Retinal pigment epithelial cell (primary cell): Measurements from ENCODE around the gene MPRIP.

Experiments
- DNase-seq: peaks from one replicate; pipeline ENCODE4 v3.0.0-alpha.2; 2010; ENCODE audit warnings: low read depth
- H3K4me3 ChIP-seq: 2 replicates; pipeline ENCODE4 v1.5.1; 2011; ENCODE audit warnings: mild to moderate bottlenecking, low read length, control low read depth, moderate library complexity
- TF ChIP-seq, protein P1 (sequence below): conservative IDR thresholded peaks from 2 replicates; pipeline ENCODE4 v1.5.1; 2011; ENCODE audit warnings: low read depth, low read length, control low read depth, inconsistent platforms

MPRIP gene

DNA sequence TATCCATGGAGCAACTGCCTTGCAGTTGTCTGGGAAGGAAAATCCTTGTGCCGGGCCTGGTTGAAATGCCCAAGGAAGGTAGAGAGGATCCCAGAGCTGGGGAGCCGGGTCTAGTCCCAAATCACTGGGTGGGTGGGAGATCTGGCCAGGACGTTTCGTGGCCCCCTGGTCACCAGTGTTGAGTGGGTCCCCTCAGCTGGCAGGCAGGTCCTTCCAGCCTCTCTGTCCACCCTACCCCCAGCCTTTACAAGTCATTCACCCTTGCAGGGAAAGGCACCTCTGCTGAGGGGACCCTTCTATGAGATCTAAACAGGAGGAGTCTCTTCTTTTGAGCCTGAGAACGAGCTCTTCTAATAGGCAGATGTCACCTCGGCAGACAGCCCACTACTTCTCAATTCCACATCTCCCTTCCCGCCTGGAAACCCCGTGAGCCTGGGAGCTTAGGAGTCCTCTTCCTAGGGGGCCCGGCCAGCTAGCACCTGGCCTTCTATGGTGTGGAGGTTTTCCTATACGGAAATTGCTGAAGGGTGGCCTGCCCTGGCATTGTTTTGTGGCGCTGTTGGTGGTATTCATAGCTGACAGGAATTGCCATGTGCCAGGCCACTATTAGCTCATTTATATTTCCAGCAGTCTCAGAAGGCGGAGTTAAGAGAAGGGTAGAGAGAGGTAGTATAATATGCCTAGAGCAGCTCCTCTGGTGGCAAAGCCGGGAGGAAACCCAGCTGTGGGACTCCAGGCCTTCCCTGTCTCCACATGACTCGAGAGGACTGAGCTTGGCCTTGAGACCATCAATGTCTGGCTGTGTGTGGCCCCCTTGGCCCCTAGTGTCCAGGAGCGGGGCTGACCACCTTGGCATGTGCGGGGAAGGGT, 13.3 kb downstream of the MPRIP start:
- no peak for DNase-seq
- TF ChIP-seq, protein P1, sequence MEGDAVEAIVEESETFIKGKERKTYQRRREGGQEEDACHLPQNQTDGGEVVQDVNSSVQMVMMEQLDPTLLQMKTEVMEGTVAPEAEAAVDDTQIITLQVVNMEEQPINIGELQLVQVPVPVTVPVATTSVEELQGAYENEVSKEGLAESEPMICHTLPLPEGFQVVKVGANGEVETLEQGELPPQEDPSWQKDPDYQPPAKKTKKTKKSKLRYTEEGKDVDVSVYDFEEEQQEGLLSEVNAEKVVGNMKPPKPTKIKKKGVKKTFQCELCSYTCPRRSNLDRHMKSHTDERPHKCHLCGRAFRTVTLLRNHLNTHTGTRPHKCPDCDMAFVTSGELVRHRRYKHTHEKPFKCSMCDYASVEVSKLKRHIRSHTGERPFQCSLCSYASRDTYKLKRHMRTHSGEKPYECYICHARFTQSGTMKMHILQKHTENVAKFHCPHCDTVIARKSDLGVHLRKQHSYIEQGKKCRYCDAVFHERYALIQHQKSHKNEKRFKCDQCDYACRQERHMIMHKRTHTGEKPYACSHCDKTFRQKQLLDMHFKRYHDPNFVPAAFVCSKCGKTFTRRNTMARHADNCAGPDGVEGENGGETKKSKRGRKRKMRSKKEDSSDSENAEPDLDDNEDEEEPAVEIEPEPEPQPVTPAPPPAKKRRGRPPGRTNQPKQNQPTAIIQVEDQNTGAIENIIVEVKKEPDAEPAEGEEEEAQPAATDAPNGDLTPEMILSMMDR = no peak
- no peak overlapping the region for H3K4me3 ChIP-seq

DNA sequence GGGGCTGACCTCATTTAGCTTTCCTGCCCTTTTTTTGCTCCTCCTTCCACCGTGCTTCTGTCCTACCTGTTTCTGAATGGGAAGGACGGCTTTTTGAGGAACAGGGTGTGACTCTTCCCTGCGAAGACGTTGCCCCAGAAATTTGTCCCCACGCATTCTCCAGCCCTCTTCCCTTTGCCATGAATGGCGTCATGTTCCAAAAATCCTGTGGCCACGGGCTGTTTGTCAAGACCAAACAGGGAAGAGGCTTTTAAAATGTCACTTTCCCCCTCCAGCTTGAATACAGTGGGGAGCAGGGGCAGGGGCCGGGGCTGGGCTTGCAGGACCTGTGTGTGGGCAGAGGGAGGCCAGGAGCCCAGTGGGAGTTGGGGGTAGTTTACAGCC, 13.9 kb downstream of the MPRIP start:
- DNase-seq = no peak
- H3K4me3 ChIP-seq = no peak overlapping the region
- TF ChIP-seq, protein P1 = no peak

DNA sequence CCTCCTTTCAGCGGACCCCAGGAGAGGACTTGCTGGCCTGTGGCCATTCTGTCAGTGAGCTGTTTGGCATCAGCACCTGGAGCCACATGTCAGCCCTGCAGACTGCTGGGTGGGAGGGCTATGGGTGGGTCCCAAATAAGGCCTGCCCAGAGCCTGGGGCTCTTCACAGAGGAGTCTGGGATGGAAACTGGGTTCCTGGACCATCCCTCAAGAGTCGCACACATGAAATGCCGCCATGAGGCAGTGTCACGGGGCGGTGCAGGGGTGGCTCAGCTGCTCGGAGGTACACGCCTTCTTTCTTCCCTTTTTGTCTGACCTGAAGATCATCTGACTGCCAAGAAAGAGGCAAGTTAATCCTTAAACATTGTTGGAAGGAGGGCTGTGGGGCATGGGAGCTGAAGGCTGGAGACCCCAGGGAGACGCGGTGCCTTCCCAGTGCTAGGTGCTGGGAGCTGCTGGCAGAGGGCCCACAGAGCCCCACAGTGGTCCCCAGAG, 14.8 kb downstream of the MPRIP start:
- no peak overlapping the region for H3K4me3 ChIP-seq
- TF ChIP-seq, protein P1 = no peak
- no peak for DNase-seq

DNA sequence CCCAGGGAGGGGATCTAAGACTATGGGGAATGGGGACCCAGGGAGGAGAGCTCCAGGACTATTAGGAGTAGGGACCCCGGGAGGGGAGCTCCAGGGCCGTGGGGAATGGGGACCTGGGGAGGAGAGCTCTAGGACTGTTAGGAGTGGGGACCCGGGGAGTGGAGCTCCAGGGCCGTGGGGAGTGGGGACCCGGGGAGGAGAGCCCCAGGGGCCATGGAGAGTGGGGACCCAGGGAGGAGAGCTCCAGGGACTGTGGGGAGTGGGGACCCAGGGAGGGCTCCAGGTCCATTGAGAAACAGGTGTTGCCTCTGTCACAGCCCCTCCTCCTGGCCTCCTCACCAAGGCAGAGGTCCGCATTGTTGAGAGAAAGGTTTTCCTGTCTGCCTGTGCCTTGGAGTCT, 16.0 kb downstream of the MPRIP start:
- DNase-seq = no peak
- no peak overlapping the region for H3K4me3 ChIP-seq
- TF ChIP-seq, protein P1 = no peak

DNA sequence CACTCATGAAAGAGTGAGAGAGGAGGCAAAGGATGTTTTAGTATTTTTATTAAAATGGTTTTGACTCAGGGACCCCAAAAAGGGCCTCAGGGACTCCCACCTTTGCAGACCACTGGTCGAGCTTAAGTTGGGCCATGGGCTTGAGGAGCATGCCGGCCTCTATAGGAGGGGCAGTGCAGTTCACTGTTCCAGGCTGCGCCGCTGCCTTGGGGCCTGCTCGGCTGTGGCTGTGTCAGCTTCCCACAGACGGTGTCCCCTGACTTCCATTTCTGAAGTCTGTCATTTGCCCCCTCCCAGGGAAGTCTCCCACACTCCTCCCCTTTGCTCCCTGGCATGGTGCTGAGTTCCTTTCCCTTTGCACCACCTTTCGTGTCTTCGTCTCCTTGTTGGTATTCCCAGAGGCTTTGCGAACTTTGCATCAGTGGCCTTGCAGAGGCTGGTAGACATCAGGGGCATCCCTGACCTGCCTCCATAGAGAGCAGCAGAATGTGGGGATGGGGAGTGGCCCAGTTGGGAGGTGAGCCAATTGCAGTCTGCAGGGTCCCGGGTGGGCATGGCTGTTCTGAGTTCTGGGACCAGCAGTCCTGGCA, 17.1 kb downstream of the MPRIP start:
- DNase-seq = no peak
- TF ChIP-seq, protein P1 = no peak
- H3K4me3 ChIP-seq = no peak overlapping the region

DNA sequence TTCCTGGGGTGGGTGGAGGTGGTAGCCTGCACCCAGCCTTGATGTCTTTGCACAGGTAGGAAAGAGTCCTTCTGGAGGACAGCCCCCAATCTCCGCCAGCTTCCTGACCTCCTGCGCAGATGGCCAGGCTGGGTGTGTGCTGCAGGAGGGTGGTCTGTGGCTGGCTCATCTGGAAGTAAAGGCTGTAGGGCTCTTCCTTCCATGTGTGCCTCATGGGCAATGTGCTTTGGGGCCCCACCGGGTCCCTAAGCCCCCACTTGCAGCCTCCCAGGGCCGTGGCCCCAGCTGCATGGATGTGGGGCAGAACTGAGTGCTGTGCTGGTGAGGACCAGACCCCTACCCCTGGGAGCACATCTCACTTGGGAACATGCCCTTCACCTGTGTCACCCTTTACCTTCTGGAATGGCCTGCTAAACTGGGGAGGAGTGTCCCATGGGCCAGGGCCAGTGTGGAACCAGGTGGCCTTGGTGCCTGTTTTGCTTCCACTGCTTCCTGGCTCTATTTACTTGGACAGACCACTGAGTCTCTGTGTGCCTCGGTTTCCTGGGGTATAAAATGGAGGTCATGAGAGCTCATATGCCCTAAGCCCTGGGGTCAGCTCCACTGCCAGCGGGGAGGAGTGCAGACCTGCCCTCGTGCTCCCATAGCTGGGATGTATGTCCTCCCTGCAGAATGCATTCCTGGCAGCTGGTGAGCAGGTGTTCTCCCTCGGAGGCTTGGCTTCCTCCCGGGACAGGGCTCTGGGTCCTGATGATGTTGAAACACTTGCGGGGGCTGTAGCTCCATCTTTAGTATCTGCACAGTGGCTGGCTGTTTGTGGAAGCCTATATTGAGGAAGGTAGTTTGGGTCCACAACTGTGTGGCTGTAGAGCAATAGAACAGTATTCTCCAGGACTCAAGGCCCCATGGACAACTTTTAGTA, 18.0 kb downstream of the MPRIP start:
- TF ChIP-seq, protein P1 = no peak
- no peak for DNase-seq
- no peak overlapping the region for H3K4me3 ChIP-seq
